Urinary bladder (tissue), 4 donors: ENCODE measurements around the gene CAPN11. TPM values are rescaled to one million over a fixed set of nuclear protein-coding genes. Genes with fewer than 3 reads are reported as not detected.
A peak's percentile ranks its signal among the peaks of the same experiment; 100 is the strongest.
"Not testable (repeated sequence)": the region's sequence is repeated elsewhere in the genome, so short reads cannot be mapped to it uniquely, and the experiment has no call there.

Source experiments
- DNase-seq: peaks from one replicate; pipeline ENCODE4 v3.0.0-alpha.2; 2015; ENCODE audit errors: extremely low spot score
- H3K27ac ChIP-seq: one replicate; pipeline ENCODE4 v1.5.1; 2013; ENCODE audit warnings: low read depth, mild to moderate bottlenecking, moderate library complexity
- H3K36me3 ChIP-seq: one replicate; pipeline ENCODE4 v1.6.1; 2013; ENCODE audit warnings: mild to moderate bottlenecking, moderate library complexity; ENCODE audit not compliant: insufficient read depth
- H3K4me1 ChIP-seq: one replicate; pipeline ENCODE4 v1.6.1; 2013; ENCODE audit warnings: mild to moderate bottlenecking, moderate library complexity; ENCODE audit not compliant: insufficient read depth
- H3K4me3 ChIP-seq: one replicate; pipeline ENCODE4 v1.5.1; 2013; ENCODE audit warnings: low read depth, low read length
- WGBS: extraction: QIAGEN DNeasy Blood & Tissue Kit; methylation state at CpG from one replicate; pipeline ENCODE4 v1.1.7; 2013; 5-methylcytosine and 5-hydroxymethylcytosine counted together
- polyA plus RNA-seq: library from polyadenylated mRNA; stranded (reverse); fragments of 200-250 nt; gene quantifications from one replicate; pipeline ENCODE4 v1.2.3, GENCODE V29; 2013
- total RNA-seq: library from RNA; depleted of rRNA; stranded (reverse); fragments of >200 nt; gene quantifications from one replicate; pipeline ENCODE4 v1.2.3, GENCODE V29; 2014
- donor health status: healthy with polysubstance abuse.
- donor health status: healthy.

Gene CAPN11
- total and polyA plus RNA-seq, 2 donors: 0.53 to 1.1 TPM

DNA sequence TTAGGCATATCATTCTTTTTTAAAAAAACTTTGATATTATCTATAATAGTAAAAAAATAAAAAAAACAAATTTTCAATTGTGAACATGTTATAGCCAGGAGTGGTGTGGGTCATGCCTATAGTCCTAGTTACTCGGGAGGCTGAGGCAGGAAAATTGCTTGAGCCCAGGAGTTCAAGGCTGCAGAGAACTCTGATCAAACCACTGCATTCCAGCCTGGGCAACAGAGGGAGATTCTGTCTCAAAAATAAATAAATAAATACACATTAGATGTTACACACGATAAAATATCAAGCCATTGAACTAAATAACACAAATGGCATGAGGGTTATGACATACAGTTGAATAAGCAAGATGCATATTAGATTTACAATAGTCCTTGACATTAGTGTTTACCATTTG, 30.2 kb downstream of the CAPN11 start:
- WGBS: 70% methylated on average over 2 of the region's 2 CpGs
- Histone ChIP-seq H3K4me3 (no peak overlapping the region), H3K4me1 (no peaks in the 10 kb centered on the region), H3K36me3 (no peaks in the 10 kb centered on the region), H3K27ac (no peak overlapping the region)
- DNase-seq: no peak

DNA sequence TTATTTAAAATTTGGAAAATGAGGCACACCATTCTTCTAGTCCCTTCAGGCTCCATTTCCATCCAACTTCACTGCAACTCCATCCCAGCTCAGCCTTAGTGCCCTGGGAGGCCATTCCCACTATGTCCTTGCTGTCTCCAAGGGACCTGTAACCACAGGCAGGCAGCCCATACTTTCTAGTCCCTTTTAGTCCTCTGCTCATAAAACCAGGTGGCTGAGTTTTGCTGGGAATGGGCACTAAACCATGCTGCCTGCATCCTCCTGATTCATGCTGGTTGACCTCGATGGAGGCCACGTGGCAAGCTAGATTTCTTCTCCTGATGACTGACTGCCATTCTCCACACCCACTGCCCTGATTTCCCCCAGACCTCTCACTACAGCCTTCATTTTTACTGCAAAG, 30.6 kb downstream of the CAPN11 start:
- Histone ChIP-seq H3K27ac (no peak overlapping the region), H3K36me3 (no peaks in the 10 kb centered on the region), H3K4me3 (no peak overlapping the region), H3K4me1 (no peaks in the 10 kb centered on the region)
- 77% methylated on average over 2 of the region's 2 CpGs for WGBS
- no peak for DNase-seq

DNA sequence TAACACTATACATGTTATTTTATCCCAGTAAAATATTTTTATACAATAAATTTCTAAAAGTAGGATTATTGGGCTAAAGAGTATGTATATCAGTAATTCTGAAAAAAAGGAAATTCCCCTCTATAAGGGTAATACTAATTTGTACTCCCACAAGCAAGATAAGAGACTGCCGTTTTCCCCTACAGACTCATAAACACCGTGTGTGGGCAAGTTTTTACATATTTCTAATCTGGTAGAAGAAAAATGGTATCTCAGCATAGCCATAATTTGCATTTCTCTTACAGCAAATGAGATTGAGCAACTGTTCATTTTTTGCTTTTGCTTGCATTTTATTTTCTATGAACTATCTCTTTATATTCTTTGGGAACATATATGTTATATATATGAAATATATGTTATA, 32.1 kb downstream of the CAPN11 start:
- Histone ChIP-seq H3K36me3 (no peaks in the 10 kb centered on the region), H3K27ac (no peak overlapping the region), H3K4me3 (no peak overlapping the region), H3K4me1 (no peaks in the 10 kb centered on the region)
- no peak for DNase-seq
- 15% methylated on average over 2 of the region's 2 CpGs for WGBS

DNA sequence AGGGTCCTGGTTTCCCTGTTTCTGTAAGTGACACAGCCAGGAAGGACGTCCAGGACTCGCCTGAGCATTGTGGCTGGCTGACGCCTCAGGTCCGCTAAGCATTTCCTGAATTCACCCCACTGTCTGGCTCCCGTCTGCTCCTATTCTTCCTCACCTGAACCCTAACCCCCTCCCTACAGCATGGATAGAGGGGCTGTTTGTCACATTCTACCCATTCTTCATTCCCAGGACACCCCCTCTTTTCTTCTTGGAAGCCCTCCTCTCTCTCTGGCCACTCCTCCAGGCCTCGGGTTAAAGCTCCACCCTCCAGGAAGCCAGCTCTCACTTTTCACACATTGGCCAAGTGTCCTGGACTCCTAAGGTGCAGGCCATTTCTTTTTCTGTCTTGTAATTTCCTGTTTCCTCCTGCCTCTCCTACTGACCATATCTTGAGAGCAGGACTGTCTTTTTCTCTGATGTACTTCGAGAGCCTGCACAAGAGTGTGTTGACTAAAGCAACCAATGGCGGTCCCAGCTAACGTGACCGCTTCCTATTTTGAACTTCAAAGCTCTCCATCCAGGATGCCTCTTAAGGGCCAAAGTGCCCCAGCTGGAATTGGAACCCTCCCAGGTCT, 33.9 kb downstream of the CAPN11 start:
- Histone ChIP-seq H3K36me3 (no peaks in the 10 kb centered on the region), H3K4me3 (no peak overlapping the region), H3K27ac (no peak overlapping the region), H3K4me1 (no peaks in the 10 kb centered on the region)
- no peak for DNase-seq
- WGBS: 59% methylated on average over 10 of the region's 10 CpGs

DNA sequence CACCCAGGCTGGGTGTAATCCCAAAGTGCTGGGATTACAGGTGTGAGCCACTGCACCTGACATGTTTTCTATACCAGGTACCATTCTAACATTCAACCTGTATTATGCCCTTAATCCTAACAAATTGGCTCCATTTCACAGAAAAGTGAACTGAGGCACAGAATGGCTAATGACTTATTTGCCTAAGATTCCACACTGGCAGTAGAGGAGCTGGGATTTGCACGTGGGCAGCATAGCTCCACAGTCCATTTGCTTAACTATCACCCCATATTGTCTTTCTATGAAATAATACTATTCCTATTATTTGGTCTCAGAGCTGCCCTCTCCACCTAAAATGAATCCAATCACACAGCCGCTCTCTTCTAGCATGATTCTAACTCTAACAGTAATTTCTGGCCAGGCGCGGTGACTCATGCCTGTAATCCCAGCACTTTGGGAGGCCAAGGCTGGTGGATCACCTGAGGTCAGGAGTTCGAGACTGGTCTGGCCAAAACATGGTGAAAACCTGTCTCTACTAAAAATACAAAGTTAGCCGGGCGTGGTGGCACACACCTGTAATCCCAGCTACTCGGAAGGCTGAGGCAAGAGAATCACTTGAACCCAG, 34.8 kb downstream of the CAPN11 start:
- 92% methylated on average over 8 of the region's 8 CpGs for WGBS
- H3K4me1 ChIP-seq: no peaks in the 10 kb centered on the region
- no peaks in the 10 kb centered on the region for H3K36me3 ChIP-seq
- no peak for DNase-seq
- H3K4me3 ChIP-seq: no peak overlapping the region
- H3K27ac ChIP-seq: no peak overlapping the region

DNA sequence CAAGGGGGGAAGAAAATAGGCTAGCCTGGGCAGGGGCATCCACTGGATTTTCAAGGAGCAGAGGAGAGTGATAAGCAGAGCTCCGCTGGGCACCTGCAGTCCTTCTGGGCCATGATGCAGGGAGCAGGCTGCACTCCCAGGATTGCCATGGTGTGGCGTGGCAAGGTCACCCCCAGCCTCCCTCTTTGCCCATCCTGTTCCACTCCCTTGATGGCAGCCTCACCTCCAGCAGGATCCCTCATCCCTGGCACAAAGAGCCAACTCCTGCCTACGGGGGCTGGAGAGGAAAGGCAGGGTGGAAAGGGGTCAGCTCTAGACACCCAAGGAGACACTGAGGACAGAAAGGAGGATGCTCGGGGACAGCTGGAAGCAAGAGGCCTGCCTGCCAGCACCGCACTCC, 35.7 kb downstream of the CAPN11 start:
- H3K4me3 ChIP-seq: no peak overlapping the region
- H3K4me1 ChIP-seq: no peaks in the 10 kb centered on the region
- WGBS: 87% methylated on average over 5 of the region's 5 CpGs
- H3K27ac ChIP-seq: no peak overlapping the region
- no peak for DNase-seq
- no peaks in the 10 kb centered on the region for H3K36me3 ChIP-seq

DNA sequence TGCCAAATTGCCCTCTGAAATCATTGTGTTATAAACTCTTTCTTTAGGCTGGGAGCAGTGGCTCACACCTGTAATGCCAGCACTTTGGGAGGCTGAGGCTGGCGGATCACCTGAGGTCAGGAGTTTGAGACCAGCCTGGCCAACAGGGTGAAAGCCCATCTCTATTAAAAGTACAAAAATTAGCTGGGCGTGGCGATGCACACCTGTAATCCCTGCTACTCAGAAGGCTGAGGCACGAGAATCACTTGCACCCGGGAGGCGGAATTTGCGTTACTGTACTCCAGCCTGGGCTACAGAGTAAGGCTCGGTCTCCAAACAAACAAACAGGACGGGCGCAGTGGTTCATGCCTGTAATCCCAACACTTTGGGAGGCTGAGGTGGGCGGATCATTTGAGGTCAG, 37.7 kb downstream of the CAPN11 start:
- H3K36me3 ChIP-seq, H3K27ac ChIP-seq, H3K4me1 ChIP-seq, DNase-seq, H3K4me3 ChIP-seq: not testable (repeated sequence)
- WGBS: 86% methylated on average over 11 of the region's 11 CpGs

DNA sequence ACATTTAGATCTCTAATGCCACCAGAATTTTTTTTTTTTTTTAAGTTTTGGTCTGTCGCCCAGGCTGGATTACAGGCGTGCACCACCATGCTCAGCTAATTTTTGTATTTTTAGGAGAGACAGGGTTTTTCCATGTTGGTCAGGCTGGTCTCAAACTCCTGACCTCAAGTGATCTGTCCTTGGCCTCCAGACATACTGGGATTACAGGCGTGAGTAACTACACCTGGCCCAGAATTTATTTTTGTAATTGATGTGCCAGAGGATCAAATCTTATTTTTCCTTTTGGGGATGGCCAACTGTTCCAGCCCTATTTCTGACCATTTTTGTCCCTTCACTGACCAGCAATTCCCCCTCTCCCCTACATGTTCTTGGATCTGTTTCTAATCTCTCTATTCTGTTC, 40.1 kb downstream of the CAPN11 start:
- Histone ChIP-seq H3K27ac (no peak overlapping the region), H3K4me1 (no peaks in the 10 kb centered on the region), H3K36me3 (no peaks in the 10 kb centered on the region), H3K4me3 (no peak overlapping the region)
- no peak for DNase-seq
- WGBS: 75% methylated on average over 3 of the region's 3 CpGs

DNA sequence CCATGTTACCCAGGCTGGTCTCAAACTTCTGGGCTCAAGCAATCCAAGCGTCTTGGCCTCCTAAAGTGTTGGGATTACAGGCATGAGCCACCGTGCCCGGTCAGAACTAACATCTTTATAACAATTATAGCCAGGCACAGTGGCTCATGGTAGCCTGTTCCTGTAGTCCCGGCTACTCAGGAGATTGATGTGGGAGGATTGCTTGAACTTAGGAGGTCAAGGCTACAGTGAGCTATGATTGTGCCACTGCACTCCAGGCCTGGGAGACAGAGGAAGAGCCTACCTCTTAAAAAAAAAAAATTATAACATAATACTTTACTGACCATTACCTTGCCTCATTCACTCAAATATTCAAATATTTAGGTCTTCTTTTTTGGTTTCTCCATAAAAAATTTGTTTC, 41.3 kb downstream of the CAPN11 start:
- no peak for DNase-seq
- no peaks in the 10 kb centered on the region for H3K4me1 ChIP-seq
- no peak overlapping the region for H3K4me3 ChIP-seq
- no peak overlapping the region for H3K27ac ChIP-seq
- WGBS: 90% methylated on average over 4 of the region's 4 CpGs
- H3K36me3 ChIP-seq: no peaks in the 10 kb centered on the region

DNA sequence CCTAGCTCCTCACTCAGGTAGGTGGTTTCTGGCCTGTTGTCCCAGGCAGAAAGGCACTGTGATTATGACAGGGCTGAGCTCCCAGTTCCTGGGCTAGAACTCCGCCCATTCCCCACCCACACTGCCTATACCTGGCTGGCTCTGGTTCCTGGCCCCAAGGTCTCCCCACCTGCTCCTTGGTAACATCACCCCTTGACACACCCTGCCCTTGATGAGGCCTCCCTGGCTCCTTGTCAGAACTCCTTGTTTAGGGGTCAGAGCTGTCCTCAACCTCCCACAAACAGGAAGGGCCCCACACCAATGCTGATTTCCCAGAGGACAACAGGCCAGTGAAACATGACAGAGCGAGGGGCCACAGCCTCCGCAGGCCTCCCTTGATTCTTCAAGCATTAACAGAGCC, 42.6 kb downstream of the CAPN11 start:
- Histone ChIP-seq H3K27ac (peak overlapping the region; percentile 92), H3K4me3 (no peak overlapping the region), H3K36me3 (no peaks in the 10 kb centered on the region), H3K4me1 (no peaks in the 10 kb centered on the region)
- DNase-seq: no peak
- WGBS: 83% methylated on average over 3 of the region's 3 CpGs

DNA sequence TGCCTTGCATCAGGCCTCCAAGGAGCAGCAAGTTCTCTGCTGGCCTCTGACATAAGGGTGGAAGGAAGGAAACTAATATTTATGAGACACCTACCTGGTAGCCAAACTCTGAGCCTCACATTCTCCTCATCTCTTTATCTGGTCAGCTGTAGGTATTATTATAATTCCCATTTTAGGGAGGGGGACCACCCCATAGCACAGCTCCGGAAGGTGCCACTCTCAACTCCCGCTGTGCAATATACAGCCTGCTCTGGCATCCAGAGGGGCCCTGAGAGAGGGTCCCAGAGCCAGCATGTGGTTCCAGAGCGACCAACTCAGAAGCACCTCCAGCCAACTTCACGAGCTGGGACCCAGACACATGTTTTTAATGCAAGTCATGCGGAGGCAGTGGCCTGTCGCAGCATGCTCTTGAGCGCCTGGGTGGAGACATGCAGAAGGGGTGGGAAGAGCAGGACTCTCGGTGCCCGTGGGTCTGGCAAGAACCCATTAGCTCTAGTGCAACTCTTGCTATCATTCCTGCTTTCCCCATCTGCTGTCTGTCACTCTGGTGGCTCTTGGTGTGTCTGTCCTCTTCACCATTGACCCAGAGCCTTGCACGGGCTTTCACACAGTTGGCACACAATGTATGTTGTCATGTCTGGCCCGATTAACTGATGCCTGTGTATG, 43.2 kb downstream of the CAPN11 start:
- H3K4me1 ChIP-seq: no peaks in the 10 kb centered on the region
- 76% methylated on average over 11 of the region's 11 CpGs for WGBS
- no peaks in the 10 kb centered on the region for H3K36me3 ChIP-seq
- peak overlapping the region; percentile 92 for H3K27ac ChIP-seq
- no peak overlapping the region for H3K4me3 ChIP-seq
- no peak for DNase-seq

DNA sequence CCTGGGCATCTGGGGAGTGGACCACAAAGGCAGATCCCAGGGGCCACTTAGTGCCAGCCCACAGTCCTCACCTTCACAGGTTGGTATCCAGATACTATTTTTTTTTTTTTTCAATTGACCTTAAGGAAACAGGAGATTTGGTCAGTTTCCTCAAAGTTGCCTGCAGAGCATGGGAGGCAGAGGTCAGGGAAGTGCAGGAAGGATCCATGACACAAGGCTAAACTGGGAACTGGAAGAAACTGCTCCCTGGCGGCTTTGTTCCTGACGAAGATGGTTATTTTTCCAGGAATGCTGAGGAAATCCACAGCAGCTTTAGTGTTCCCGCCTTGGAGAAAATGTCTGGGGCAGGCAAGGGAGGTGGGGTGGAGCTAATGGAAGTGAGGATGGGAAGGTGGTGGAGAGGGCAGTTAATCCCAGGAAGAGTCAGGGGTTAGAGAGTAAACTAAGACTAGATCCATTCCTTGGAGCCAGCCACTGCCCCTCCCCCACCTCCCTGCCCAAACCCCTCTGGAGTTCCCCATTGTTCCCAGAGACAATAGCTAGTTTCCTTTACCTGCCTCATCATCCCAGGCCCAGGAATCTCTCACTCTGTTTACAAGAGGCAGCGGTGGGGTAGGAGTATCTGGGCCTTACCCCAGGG, 43.8 kb downstream of the CAPN11 start:
- no peak for DNase-seq
- Histone ChIP-seq H3K36me3 (no peaks in the 10 kb centered on the region), H3K4me1 (no peaks in the 10 kb centered on the region), H3K27ac (no peak overlapping the region), H3K4me3 (no peak overlapping the region)
- WGBS: 81% methylated on average over 4 of the region's 4 CpGs

DNA sequence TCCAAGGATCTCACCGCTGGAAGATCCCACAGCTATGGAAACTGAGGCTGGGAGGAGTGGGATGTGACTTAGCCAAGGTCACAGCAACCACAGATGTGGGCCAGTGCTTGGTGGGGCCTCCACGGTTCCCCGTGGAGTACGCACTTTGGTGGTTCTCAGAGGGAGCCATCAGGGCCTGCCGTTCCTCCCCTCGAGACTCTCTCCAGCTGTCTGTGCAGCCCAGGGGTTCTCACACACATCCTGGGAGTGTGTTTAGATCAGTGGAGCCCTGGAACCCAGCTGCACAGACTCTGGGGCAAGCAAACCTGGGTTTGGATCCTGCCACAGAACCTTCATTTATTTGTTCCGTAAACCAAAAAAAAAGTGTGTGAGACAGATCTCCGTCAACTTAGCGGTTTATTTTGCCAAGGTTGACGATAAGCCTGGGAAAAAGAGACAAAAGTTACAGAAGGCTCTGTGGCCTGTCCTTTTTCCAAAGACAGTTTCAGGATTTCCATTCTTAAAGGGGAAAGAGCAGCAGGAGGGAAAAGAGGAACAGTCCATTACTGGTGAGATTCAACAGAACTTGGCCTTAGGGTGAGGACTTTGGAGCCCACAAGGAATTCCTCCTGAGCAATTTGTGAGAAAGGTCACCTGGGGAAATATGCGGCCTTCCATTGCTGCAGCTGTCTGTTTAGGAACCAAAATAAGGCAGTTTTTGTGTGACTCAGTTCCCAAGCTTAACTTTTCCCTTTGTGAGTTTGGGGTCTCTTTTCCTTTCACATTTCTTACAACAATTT, 44.5 kb downstream of the CAPN11 start:
- H3K27ac ChIP-seq: no peak overlapping the region

More for the DNA sequence above, 44.5 kb downstream of the CAPN11 start:
- no peaks in the 10 kb centered on the region for H3K36me3 ChIP-seq
- H3K4me1 ChIP-seq: no peaks in the 10 kb centered on the region
- WGBS: 83% methylated on average over 11 of the region's 11 CpGs
- no peak for DNase-seq
- no peak overlapping the region for H3K4me3 ChIP-seq
